GM21447 (cell line): Measurements from ENCODE around the gene HNRNPM.

Experiments
- ATAC-seq: cut with Tn5 transposase; IDR thresholded peaks from one replicate; pipeline ENCODE4 v1.9.1; 2021; ENCODE audit not compliant: unreplicated experiment

HNRNPM gene

DNA sequence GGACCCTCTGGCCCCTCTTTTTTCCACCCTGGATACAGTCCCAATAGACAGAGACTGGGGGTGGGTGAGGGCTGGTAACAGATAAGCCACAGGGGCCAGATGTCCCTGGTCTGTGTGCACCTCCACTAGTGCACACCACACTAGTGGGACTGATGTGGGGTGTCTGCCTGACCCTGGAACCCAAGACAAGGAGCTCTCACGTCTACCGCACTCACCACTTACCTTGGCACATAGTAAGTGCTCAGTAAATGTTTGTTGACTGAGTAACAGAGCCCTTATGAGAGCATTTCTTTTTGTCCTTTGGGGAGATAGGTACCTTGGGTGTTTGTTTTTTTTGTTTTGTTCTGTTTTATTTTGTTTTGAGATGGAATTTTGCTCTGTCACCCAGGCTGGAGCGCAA, 92.3 kb downstream of the HNRNPM start:
- no peak for ATAC-seq
